Measurements from ENCODE around the gene C1orf105. TPM values are rescaled to one million over a fixed set of nuclear protein-coding genes. Genes with fewer than 3 reads are reported as not detected.

Gene C1orf105
- total RNA-seq, 4 donors from 2014 or later = not detected

GRCh38 chr1:172377565-172377964 lies 42.9 kb upstream of the C1orf105 start:
- Histone ChIP-seq H3K4me3 (no peak overlapping the region), H3K27ac (no peak overlapping the region), H3K27me3 (no peaks in the 10 kb centered on the region), H3K9me3 (no peaks in the 10 kb centered on the region), H3K4me1 (peaks cover 2 to 20% (median 11%) of the 10 kb centered on the region in 4 donors), H3K36me3 (no peaks in the 10 kb centered on the region)
- no peak for DNase-seq
- in situ Hi-C loops (cut with MboI; ENCODE audit: low pct_ligation_motif_present in 1 of 4, low pct_unique_long_range_greater_than_20kb in 1 of 4, low sequenced_read_pairs in 3 of 4) (loop anchor here in 1 of 4 donors (25.0 kb wide), 1 partner anchor 190 kb away; no protein-coding TSS in a partner anchor), intact Hi-C loops (cut with DNase I; ENCODE audit: low total_unique reads) (no loop called here)
- TF ChIP-seq EP300 (IDR thresholded peaks at IDR 0.05; ENCODE audit: low read depth) = no peak
- no peak for TF ChIP-seq POLR2AphosphoS5 (IDR thresholded peaks at IDR 0.05)
- no peak for TF ChIP-seq POLR2A (IDR thresholded peaks at IDR 0.05)
- TF ChIP-seq CTCF (IDR thresholded peaks at IDR 0.05) = no peak

- Histone ChIP-seq H3K27ac (no peak overlapping the region), H3K4me1 (peaks cover 5 to 27% (median 11%) of the 10 kb centered on the region in 4 donors), H3K4me3 (no peak overlapping the region), H3K9me3 (no peaks in the 10 kb centered on the region), H3K27me3 (no peaks in the 10 kb centered on the region), H3K36me3 (no peaks in the 10 kb centered on the region)
- no peak for DNase-seq
- in situ Hi-C loops (cut with MboI; ENCODE audit: low pct_ligation_motif_present in 1 of 4, low pct_unique_long_range_greater_than_20kb in 1 of 4, low sequenced_read_pairs in 3 of 4) (loop anchor here in 1 of 4 donors (25.0 kb wide), 1 partner anchor 191 kb away; no protein-coding TSS in a partner anchor), intact Hi-C loops (cut with DNase I; ENCODE audit: low total_unique reads) (no loop called here)
- 91 to 92% methylated on average over 1 of the region's 1 CpG for WGBS, 2 donors (ENCODE audit: low coverage in 1 of 2)
- TF ChIP-seq CTCF (IDR thresholded peaks at IDR 0.05) (no peak), POLR2A (IDR thresholded peaks at IDR 0.05) (no peak), POLR2AphosphoS5 (IDR thresholded peaks at IDR 0.05) (no peak), EP300 (IDR thresholded peaks at IDR 0.05; ENCODE audit: low read depth) (no peak)
These were observed 42.2 kb upstream of the C1orf105 start for GRCh38 chr1:172378109-172378760.

GRCh38 chr1:172380441-172381244 lies 39.8 kb upstream of the C1orf105 start:
- in situ Hi-C loops (cut with MboI; ENCODE audit: low pct_ligation_motif_present in 1 of 4, low pct_unique_long_range_greater_than_20kb in 1 of 4, low sequenced_read_pairs in 3 of 4) = loop anchor here in 1 of 4 donors (25.0 kb wide), 1 partner anchor 193 kb away; no protein-coding TSS in a partner anchor
- 37 to 38% methylated on average over 5 to 6 of the region's 6 CpGs for WGBS, 2 donors (ENCODE audit: low coverage in 1 of 2)
- Histone ChIP-seq H3K27ac (peak overlapping the region in 1 of 4 donors; percentile 31), H3K4me3 (no peak overlapping the region), H3K27me3 (no peaks in the 10 kb centered on the region), H3K36me3 (no peaks in the 10 kb centered on the region), H3K9me3 (no peaks in the 10 kb centered on the region), H3K4me1 (peaks cover 5 to 42% (median 11%) of the 10 kb centered on the region in 4 donors)
- intact Hi-C loops (cut with DNase I; ENCODE audit: low total_unique reads) = no loop called here
- no peak for TF ChIP-seq POLR2AphosphoS5 (IDR thresholded peaks at IDR 0.05)
- no peak for TF ChIP-seq POLR2A (IDR thresholded peaks at IDR 0.05)
- TF ChIP-seq EP300 (IDR thresholded peaks at IDR 0.05; ENCODE audit: low read depth) = no peak
- TF ChIP-seq CTCF (IDR thresholded peaks at IDR 0.05) = no peak
- DNase-seq = no peak

GRCh38 chr1:172381946-172382345 lies 38.5 kb upstream of the C1orf105 start:
- intact Hi-C loops (cut with DNase I; ENCODE audit: low total_unique reads) = no loop called here
- Histone ChIP-seq H3K9me3 (no peaks in the 10 kb centered on the region), H3K27ac (peak overlapping the region; percentile 4 to 55 (median 28)), H3K4me3 (no peak overlapping the region), H3K4me1 (peaks cover 5 to 42% (median 11%) of the 10 kb centered on the region in 4 donors), H3K36me3 (no peaks in the 10 kb centered on the region), H3K27me3 (no peaks in the 10 kb centered on the region)
- DNase-seq = no peak
- 44 to 51% methylated on average over 2 of the region's 2 CpGs for WGBS, 2 donors (ENCODE audit: low coverage in 1 of 2)
- in situ Hi-C loops (cut with MboI; ENCODE audit: low pct_ligation_motif_present in 1 of 4, low pct_unique_long_range_greater_than_20kb in 1 of 4, low sequenced_read_pairs in 3 of 4) = loop anchor here in 1 of 4 donors (25.0 kb wide), 1 partner anchor 195 kb away; no protein-coding TSS in a partner anchor
- TF ChIP-seq POLR2AphosphoS5 (IDR thresholded peaks at IDR 0.05) = no peak
- no peak for TF ChIP-seq EP300 (IDR thresholded peaks at IDR 0.05; ENCODE audit: low read depth)
- no peak for TF ChIP-seq POLR2A (IDR thresholded peaks at IDR 0.05)
- TF ChIP-seq CTCF (IDR thresholded peaks at IDR 0.05) = no peak

All from transverse colon (tissue), 4 donors.